Activated CD4-positive, alpha-beta memory T cell treated with anti-CD3 and anti-CD28 coated beads for 36 hours (primary cell): ENCODE data around the gene ABHD16A. TPM values are rescaled to one million over a fixed set of nuclear protein-coding genes. Genes with fewer than 3 reads are reported as not detected.

ENCODE experiments used
- CTCF ChIA-PET: fragments of 350-600 bp; sonication (Branson Sonifier 250); formaldehyde crosslinking; loops from one replicate; lab custom pipeline; 2021; ENCODE audit warnings: antibody characterized with exemption, inconsistent platforms; lab: Charles Lee
- POLR2A ChIA-PET: fragments of 350-600 bp; sonication (Branson Sonifier 250); formaldehyde crosslinking; loops from one replicate; lab custom pipeline; 2021; ENCODE audit warnings: antibody characterized with exemption; lab: Charles Lee
- DNase-seq: peaks from one replicate; pipeline ENCODE4 v3.0.0-alpha.2; 2020
- H3K27ac Mint-ChIP-seq: one replicate; pipeline ENCODE4 v1.8.0; 2021; ENCODE audit warnings: mixed read lengths
- H3K27me3 Mint-ChIP-seq: one replicate; pipeline ENCODE4 v1.8.0; 2021; ENCODE audit warnings: mixed read lengths
- H3K36me3 Mint-ChIP-seq: one replicate; pipeline ENCODE4 v1.8.0; 2021; ENCODE audit warnings: mixed read lengths
- H3K4me1 Mint-ChIP-seq: one replicate; pipeline ENCODE4 v1.8.0; 2021; ENCODE audit warnings: low read depth, mixed read lengths
- H3K4me3 Mint-ChIP-seq: one replicate; pipeline ENCODE4 v1.8.0; 2021; ENCODE audit warnings: mild to moderate bottlenecking, mixed read lengths
- H3K9me3 Mint-ChIP-seq: one replicate; pipeline ENCODE4 v1.8.0; 2021; ENCODE audit warnings: mixed read lengths
- intact Hi-C: fragments of 100-400 bp; cut with micrococcal nuclease; formaldehyde crosslinking; loops from one replicate; pipeline ENCODE4 v1.15.1; 2023
- total RNA-seq, 2 experiments: library from RNA; stranded (reverse); gene quantifications; one replicate each; pipeline ENCODE4 v1.2.3, GENCODE V29; 2021

Gene ABHD16A
- total RNA-seq, 2 experiments from 2014 or later: 29.1 to 29.6 TPM

GRCh38 chr6:31664790-31665500 lies 38.2 kb downstream of the ABHD16A start, which contains the start of gene GPANK1:
TSS of gene GPANK1 (minus strand) at chr6:31664997. CDS start at chr6:31664478, 519 bp downstream.
- Mint-ChIP-seq H3K4me1 (peaks cover 63% of the 10 kb centered on the region), H3K36me3 (peaks cover 63% of the 10 kb centered on the region), H3K4me3 (peak within 1 kb of the TSS; percentile 88), H3K27ac (peak within 1 kb of the TSS; percentile 95), H3K9me3 (no peaks in the 10 kb centered on the region), H3K27me3 (no peaks in the 10 kb centered on the region)
- DNase-seq: peak; percentile 94
- intact Hi-C loops: loop anchor here (1.0 to 2.0 kb wide), 11 partner anchors 13 to 463 kb away; partner anchors contain the start of genes ABHD16A, ATF6B, BAG6 and EHMT2
- CTCF ChIA-PET: interaction anchor here (0.8 to 2.2 kb wide), 6 partner anchors 11 to 104 kb away, joined by 3 to 8 read pairs (median 4); partner anchors contain the start of genes BAG6 and LST1
- POLR2A ChIA-PET: interaction anchor here (0.6 to 6.0 kb wide), 15 partner anchors 11 to 1305 kb away, joined by 3 to 92 read pairs (median 3); partner anchors contain the start of genes APOM, BAG6, CLIC1 and DDX39B

- intact Hi-C loops: loop anchor here (1.0 to 2.0 kb wide), 6 partner anchors 39 to 464 kb away; partner anchors contain the start of genes ABHD16A, ATF6B, EHMT2 and NELFE
- ChIA-PET CTCF (interaction anchor here (0.6 to 2.2 kb wide), 10 partner anchors 11 to 153 kb away, joined by 3 to 8 read pairs (median 4); partner anchors contain the start of genes ATP6V1G2, BAG6 and LST1), POLR2A (interaction anchor here (0.6 to 6.0 kb wide), 20 partner anchors 10 to 1306 kb away, joined by 3 to 92 read pairs (median 3); partner anchors contain the start of genes APOM, BAG6, CLIC1 and DDX39B)
- peaks cover 63% of the 10 kb centered on the region for H3K36me3 Mint-ChIP-seq
- H3K9me3 Mint-ChIP-seq: no peaks in the 10 kb centered on the region
- no peaks in the 10 kb centered on the region for H3K27me3 Mint-ChIP-seq
- H3K4me1 Mint-ChIP-seq: peaks cover 69% of the 10 kb centered on the region
- DNase-seq: peak; percentile 38
- H3K4me3 Mint-ChIP-seq: peak overlapping the region; percentile 88
- H3K27ac Mint-ChIP-seq: peak overlapping the region; percentile 95
Observed at GRCh38 chr6:31663961-31664789, 38.9 kb downstream of the ABHD16A start.

GRCh38 chr6:31663126-31663960 lies 39.8 kb downstream of the ABHD16A start:
- POLR2A ChIA-PET: interaction anchor here (0.7 to 6.0 kb wide), 7 partner anchors 9 to 234 kb away, joined by 3 to 92 read pairs (median 3); partner anchors contain the start of genes APOM, BAG6, EHMT2 and HSPA1B
- Mint-ChIP-seq H3K4me3 (peak overlapping the region; percentile 88), H3K9me3 (no peaks in the 10 kb centered on the region), H3K27ac (peak overlapping the region; percentile 95), H3K27me3 (no peaks in the 10 kb centered on the region), H3K36me3 (peaks cover 58% of the 10 kb centered on the region), H3K4me1 (peaks cover 68% of the 10 kb centered on the region)
- CTCF ChIA-PET: interaction anchor here (0.6 to 2.2 kb wide), 5 partner anchors 12 to 154 kb away, joined by 3 to 7 read pairs (median 3); partner anchors contain the start of gene ATP6V1G2
- intact Hi-C loops: no loop called here
- no peak for DNase-seq

- Mint-ChIP-seq H3K4me3 (peak overlapping the region; percentile 19), H3K36me3 (peaks cover 58% of the 10 kb centered on the region), H3K27me3 (no peaks in the 10 kb centered on the region), H3K4me1 (peaks cover 70% of the 10 kb centered on the region), H3K27ac (peak overlapping the region; percentile 28), H3K9me3 (no peaks in the 10 kb centered on the region)
- no peak for DNase-seq
- intact Hi-C loops: no loop called here
- ChIA-PET CTCF (interaction anchor here (1.6 kb wide), 1 partner anchor 10 kb away, joined by 10 read pairs; the partner anchor contains the start of gene BAG6), POLR2A (interaction anchor here (1.0 to 6.0 kb wide), 5 partner anchors 8 to 165 kb away, joined by 3 to 92 read pairs (median 5); partner anchors contain the start of genes APOM, BAG6, HSPA1B and PRRC2A)
Observed at GRCh38 chr6:31662124-31662723, 40.9 kb downstream of the ABHD16A start.

- H3K36me3 Mint-ChIP-seq: peaks cover 57% of the 10 kb centered on the region
- no peaks in the 10 kb centered on the region for H3K9me3 Mint-ChIP-seq
- H3K4me1 Mint-ChIP-seq: peaks cover 70% of the 10 kb centered on the region
- peak overlapping the region; percentile 95 for H3K27ac Mint-ChIP-seq
- intact Hi-C loops: no loop called here
- DNase-seq: no peak
- POLR2A ChIA-PET: interaction anchor here (1.0 to 6.0 kb wide), 3 partner anchors 8 to 166 kb away, joined by 3 to 92 read pairs (median 5); partner anchors contain the start of genes APOM, BAG6, HSPA1B and PRRC2A
- no peaks in the 10 kb centered on the region for H3K27me3 Mint-ChIP-seq
- CTCF ChIA-PET: interaction anchor here (1.6 kb wide), 1 partner anchor 9 kb away, joined by 10 read pairs; the partner anchor contains the start of gene BAG6
- H3K4me3 Mint-ChIP-seq: peak overlapping the region; percentile 96
Observed at GRCh38 chr6:31661262-31662123, 41.6 kb downstream of the ABHD16A start.

- Mint-ChIP-seq H3K27me3 (no peaks in the 10 kb centered on the region), H3K4me1 (peaks cover 73% of the 10 kb centered on the region), H3K4me3 (peak within 1 kb of the TSS; percentile 96), H3K9me3 (no peaks in the 10 kb centered on the region), H3K36me3 (peaks cover 58% of the 10 kb centered on the region), H3K27ac (peak within 1 kb of the TSS; percentile 95)
- CTCF ChIA-PET: interaction anchor here (1.6 kb wide), 1 partner anchor 8 kb away, joined by 10 read pairs; the partner anchor contains the start of gene BAG6
- POLR2A ChIA-PET: interaction anchor here (1.0 to 6.0 kb wide), 3 partner anchors 7 to 167 kb away, joined by 3 to 92 read pairs (median 5); partner anchors contain the start of genes APOM, BAG6, HSPA1B and PRRC2A
- intact Hi-C loops: loop anchor here (1.0 kb wide), 1 partner anchor 8 kb away; the partner anchor contains the start of gene BAG6
- DNase-seq: peak; percentile 80
Observed at GRCh38 chr6:31660381-31661261, 42.5 kb downstream of the ABHD16A start, which contains the start of gene C6orf47. TSS of gene C6orf47 (minus strand) at chr6:31660778. CDS start at chr6:31659947, 831 bp downstream.

GRCh38 chr6:31659649-31660380 lies 43.3 kb downstream of the ABHD16A start:
- Mint-ChIP-seq H3K36me3 (peaks cover 57% of the 10 kb centered on the region), H3K27me3 (no peaks in the 10 kb centered on the region), H3K4me1 (peaks cover 73% of the 10 kb centered on the region), H3K4me3 (peak overlapping the region; percentile 96), H3K27ac (peak overlapping the region; percentile 95), H3K9me3 (no peaks in the 10 kb centered on the region)
- peak; percentile 58 for DNase-seq
- CTCF ChIA-PET: interaction anchor here (0.8 kb wide), 1 partner anchor 109 kb away, joined by 3 read pairs; no protein-coding TSS in a partner anchor
- POLR2A ChIA-PET: interaction anchor here (1.4 to 6.0 kb wide), 2 partner anchors 6 to 118 kb away, joined by 6 to 92 read pairs; partner anchors contain the start of genes APOM, BAG6 and DDX39B
- intact Hi-C loops: loop anchor here (1.0 kb wide), 1 partner anchor 8 kb away; the partner anchor contains the start of gene BAG6

GRCh38 chr6:31658983-31659648 lies 44.0 kb downstream of the ABHD16A start:
- intact Hi-C loops: no loop called here
- POLR2A ChIA-PET: interaction anchor here (0.6 to 1.4 kb wide), 2 partner anchors 117 to 538 kb away, joined by 3 to 6 read pairs; partner anchors contain the start of gene DDX39B

More at GRCh38 chr6:31658983-31659648, 44.0 kb downstream of the ABHD16A start:
- H3K9me3 Mint-ChIP-seq: no peaks in the 10 kb centered on the region
- CTCF ChIA-PET: interaction anchor here (0.8 kb wide), 1 partner anchor 108 kb away, joined by 3 read pairs; no protein-coding TSS in a partner anchor
- peaks cover 50% of the 10 kb centered on the region for H3K36me3 Mint-ChIP-seq
- H3K27ac Mint-ChIP-seq: peak overlapping the region; percentile 95
- H3K27me3 Mint-ChIP-seq: no peaks in the 10 kb centered on the region
- no peak for DNase-seq
- peaks cover 72% of the 10 kb centered on the region for H3K4me1 Mint-ChIP-seq
- peak overlapping the region; percentile 96 for H3K4me3 Mint-ChIP-seq
